PC-3 (cell line): ENCODE measurements around the gene PLEKHH1. TPM values are rescaled to one million over a fixed set of nuclear protein-coding genes. Genes with fewer than 3 reads are reported as not detected.

Experiments used
- ATAC-seq: fragments of 200-7000 bp; cut with Tn5 transposase; 2 replicates; pipeline ENCODE4 v1.9.1; 2020; ENCODE audit warnings: mild to moderate bottlenecking, moderate library complexity
- BruUV-seq: library from RNA; stranded (reverse); fragments of 400-500 nt; replicated peaks from 2 replicates; lab custom pipeline; 2021; lab: Mats Ljungman, UMichigan
- CTCF ChIA-PET: fragments of 300-600 bp; sonication (Branson Sonifier 250); formaldehyde crosslinking; loops from one replicate; lab custom pipeline; 2022; ENCODE audit warnings: antibody characterized with exemption; lab: Charles Lee
- POLR2A ChIA-PET: fragments of 300-600 bp; sonication (Branson Sonifier 250); formaldehyde crosslinking; loops from one replicate; lab custom pipeline; 2022; ENCODE audit warnings: antibody characterized with exemption; ENCODE audit not compliant: unreplicated experiment; lab: Charles Lee
- DNase-seq: peaks from one replicate; pipeline ENCODE4 v3.0.0-alpha.2; 2015
- H2AFZ ChIP-seq: fragments of 300-600 bp; sonication (generic); 2 replicates; pipeline ENCODE4 v1.6.0; 2016; ENCODE audit warnings: antibody characterized with exemption, low read length
- H3F3A ChIP-seq: fragments of 300-600 bp; sonication (generic); one replicate; pipeline ENCODE4 v1.6.0; 2017; ENCODE audit warnings: antibody characterized with exemption, low read length, control low read depth, mild to moderate bottlenecking; ENCODE audit not compliant: unreplicated experiment
- H3K27ac ChIP-seq: fragments of 300-600 bp; sonication (generic); 2 replicates; pipeline ENCODE4 v1.5.1; 2016; ENCODE audit warnings: mild to moderate bottlenecking, low read length
- H3K27me3 ChIP-seq: fragments of 300-600 bp; sonication (generic); 2 replicates; pipeline ENCODE4 v1.6.1; 2016; ENCODE audit warnings: low read length, mixed read lengths
- H3K36me3 ChIP-seq: fragments of 300-600 bp; sonication (generic); 2 replicates; pipeline ENCODE4 v1.6.1; 2016; ENCODE audit warnings: low read depth, mixed run types, low read length, mixed read lengths
- H3K4me1 ChIP-seq: fragments of 300-600 bp; sonication (generic); 2 replicates; pipeline ENCODE4 v1.5.1; 2016; ENCODE audit warnings: low read length; ENCODE audit not compliant: insufficient read depth
- H3K4me2 ChIP-seq: fragments of 300-600 bp; sonication (generic); 2 replicates; pipeline ENCODE4 v1.6.0; 2016; ENCODE audit warnings: low read length
- H3K4me3 ChIP-seq: fragments of 300-600 bp; sonication (generic); 2 replicates; pipeline ENCODE4 v1.5.1; 2016; ENCODE audit warnings: mild to moderate bottlenecking, low read length, mixed read lengths
- H3K79me2 ChIP-seq: fragments of 300-600 bp; sonication (generic); 2 replicates; pipeline ENCODE4 v1.6.1; 2017; ENCODE audit warnings: low read length, mixed read lengths
- H3K9ac ChIP-seq: fragments of 300-600 bp; sonication (generic); 2 replicates; pipeline ENCODE4 v1.6.0; 2016; ENCODE audit warnings: mild to moderate bottlenecking, low read length
- H3K9me2 ChIP-seq: fragments of 300-600 bp; sonication (generic); replicated peaks from 2 replicates; pipeline ENCODE4 v1.6.1; 2016; ENCODE audit warnings: mixed run types, low read length, mixed read lengths
- H3K9me3 ChIP-seq: fragments of 300-600 bp; sonication (generic); 2 replicates; pipeline ENCODE4 v1.6.1; 2016; ENCODE audit warnings: low read length, mixed read lengths
- H4K20me1 ChIP-seq: fragments of 300-600 bp; sonication (generic); 2 replicates; pipeline ENCODE4 v1.6.1; 2016; ENCODE audit warnings: low read length, mixed read lengths
- CTCF ChIP-seq: fragments of 300-600 bp; sonication (generic); conservative IDR thresholded peaks from 2 replicates; pipeline ENCODE4 v1.5.1; 2017; ENCODE audit warnings: antibody characterized with exemption, low read depth, mild to moderate bottlenecking, low read length
- EZH2 ChIP-seq: fragments of 300-600 bp; sonication (generic); IDR thresholded peaks from one replicate; pipeline ENCODE4 v1.6.1; 2017; ENCODE audit warnings: antibody characterized with exemption, mild to moderate bottlenecking, low read length; ENCODE audit not compliant: unreplicated experiment
- EZH2phosphoT487 ChIP-seq: fragments of 300-600 bp; sonication (generic); IDR thresholded peaks from 2 replicates; pipeline ENCODE4 v1.6.1; 2018; ENCODE audit warnings: mild to moderate bottlenecking, antibody characterized with exemption, low read length, borderline replicate concordance
- intact Hi-C: fragments of 100-400 bp; cut with micrococcal nuclease; formaldehyde crosslinking; loops from 2 replicates; pipeline ENCODE4 v1.9.0; 2023
- total RNA-seq: library from RNA; depleted of rRNA; stranded (reverse); fragments of >200 nt; gene quantifications from 2 replicates; pipeline ENCODE4 v1.2.3, GENCODE V29; 2014

The PLEKHH1 gene
- total RNA-seq, 1 experiment from 2014 or later: 11.1 TPM

- Histone ChIP-seq H3K4me3 (no peak overlapping the region), H3K27ac (no peak overlapping the region), H3K27me3 (peaks cover 24% of the 10 kb centered on the region; the same call in 1 of the 2 replicates), H3K4me2 (no peak overlapping the region), H3K9me2 (no peaks in the 10 kb centered on the region), H3K79me2 (no peaks in the 10 kb centered on the region), H4K20me1 (no peaks in the 10 kb centered on the region), H3K9ac (no peak overlapping the region), H2AFZ (no peak overlapping the region), H3K9me3 (no peaks in the 10 kb centered on the region), H3K36me3 (no peaks in the 10 kb centered on the region), H3K4me1 (peaks cover 6% of the 10 kb centered on the region; the same call in 1 of the 2 replicates), H3F3A (no peaks in the 10 kb centered on the region)
- no peak for ATAC-seq
- POLR2A ChIA-PET: interaction anchor here (0.6 to 0.7 kb wide), 2 partner anchors 81 to 111 kb away, joined by 3 to 5 read pairs; partner anchors contain the start of gene PIGH
- no TSS peak for BruUV-seq
- intact Hi-C loops: no loop called here
- no peak for DNase-seq
- TF ChIP-seq EZH2 (no peak), EZH2phosphoT487 (no peak), CTCF (no peak)
- CTCF ChIA-PET: no interaction called here
Measured at GRCh38 chr14:67519406-67519805, 13.7 kb upstream of the PLEKHH1 start.

- CTCF ChIA-PET: no interaction called here
- no TSS peak for BruUV-seq
Measured at GRCh38 chr14:67520482-67520881, 12.6 kb upstream of the PLEKHH1 start.

More at GRCh38 chr14:67520482-67520881, 12.6 kb upstream of the PLEKHH1 start:
- TF ChIP-seq EZH2 (no peak), EZH2phosphoT487 (no peak), CTCF (no peak)
- no peak overlapping the region for H3K4me3 ChIP-seq
- no peaks in the 10 kb centered on the region for H3K9me2 ChIP-seq
- no peaks in the 10 kb centered on the region for H3K9me3 ChIP-seq
- no peaks in the 10 kb centered on the region for H3F3A ChIP-seq
- DNase-seq (no peak), ATAC-seq (no peak)
- no peak overlapping the region for H3K27ac ChIP-seq
- H3K9ac ChIP-seq: no peak overlapping the region
- intact Hi-C loops: no loop called here
- H3K36me3 ChIP-seq: no peaks in the 10 kb centered on the region
- no peak overlapping the region for H2AFZ ChIP-seq
- no peak overlapping the region for H3K4me2 ChIP-seq
- no peaks in the 10 kb centered on the region for H4K20me1 ChIP-seq
- peaks cover 4% of the 10 kb centered on the region; the same call in 1 of the 2 replicates for H3K4me1 ChIP-seq
- peaks cover 26% of the 10 kb centered on the region; the same call in 1 of the 2 replicates for H3K27me3 ChIP-seq
- no peaks in the 10 kb centered on the region for H3K79me2 ChIP-seq
- POLR2A ChIA-PET: no interaction called here
